HFFc6 (cell line): ENCODE results near the gene IL17C. TPM values are rescaled to one million over a fixed set of nuclear protein-coding genes. Genes with fewer than 3 reads are reported as not detected.

Experiments
- DNase-seq: peaks from one replicate; pipeline ENCODE4 v3.0.0-alpha.2; 2018
- H3K27ac Mint-ChIP-seq: 2 replicates; pipeline ENCODE4 v1.8.0; 2020; ENCODE audit warnings: mild to moderate bottlenecking, mixed read lengths
- H3K27me3 Mint-ChIP-seq: 2 replicates; pipeline ENCODE4 v1.8.0; 2021; ENCODE audit warnings: mild to moderate bottlenecking, moderate library complexity, mixed read lengths; ENCODE audit not compliant: insufficient read depth
- H3K36me3 Mint-ChIP-seq: 2 replicates; pipeline ENCODE4 v1.8.0; 2021; ENCODE audit warnings: low read depth, mixed read lengths
- H3K4me1 Mint-ChIP-seq: 2 replicates; pipeline ENCODE4 v1.8.0; 2020; ENCODE audit warnings: low read depth, mixed read lengths
- H3K4me3 Mint-ChIP-seq: 2 replicates; pipeline ENCODE4 v1.8.0; 2020; ENCODE audit warnings: mild to moderate bottlenecking, moderate library complexity, mixed read lengths
- H3K9me3 Mint-ChIP-seq: 2 replicates; pipeline ENCODE4 v1.8.0; 2020; ENCODE audit warnings: mild to moderate bottlenecking, mixed read lengths
- long read RNA-seq: library from polyadenylated mRNA; unstranded; transcript quantifications from one replicate; pipeline ENCODE4 v2.0.0, GENCODE V29; 2019
- total RNA-seq, 6 experiments: library from RNA; stranded (reverse); fragmentation: NEBNext Ultra II Directional; extraction: Animal tissue kit (Norgen Biotek cat#: 25700); gene quantifications; 2 replicates in 1 of 6; 3 replicates in 5 of 6; pipeline ENCODE4 v1.2.3, GENCODE V29; 2021
- TF ChIP-seq, protein P1 (sequence below): fragments of 200-600 bp; sonication (generic); IDR thresholded peaks from 2 replicates; pipeline ENCODE4 v1.5.0; 2021; ENCODE audit warnings: antibody characterized with exemption, mild to moderate bottlenecking

The IL17C gene, protein sequence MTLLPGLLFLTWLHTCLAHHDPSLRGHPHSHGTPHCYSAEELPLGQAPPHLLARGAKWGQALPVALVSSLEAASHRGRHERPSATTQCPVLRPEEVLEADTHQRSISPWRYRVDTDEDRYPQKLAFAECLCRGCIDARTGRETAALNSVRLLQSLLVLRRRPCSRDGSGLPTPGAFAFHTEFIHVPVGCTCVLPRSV
- total RNA-seq = not detected
- long read RNA-seq = 0 reads

DNA sequence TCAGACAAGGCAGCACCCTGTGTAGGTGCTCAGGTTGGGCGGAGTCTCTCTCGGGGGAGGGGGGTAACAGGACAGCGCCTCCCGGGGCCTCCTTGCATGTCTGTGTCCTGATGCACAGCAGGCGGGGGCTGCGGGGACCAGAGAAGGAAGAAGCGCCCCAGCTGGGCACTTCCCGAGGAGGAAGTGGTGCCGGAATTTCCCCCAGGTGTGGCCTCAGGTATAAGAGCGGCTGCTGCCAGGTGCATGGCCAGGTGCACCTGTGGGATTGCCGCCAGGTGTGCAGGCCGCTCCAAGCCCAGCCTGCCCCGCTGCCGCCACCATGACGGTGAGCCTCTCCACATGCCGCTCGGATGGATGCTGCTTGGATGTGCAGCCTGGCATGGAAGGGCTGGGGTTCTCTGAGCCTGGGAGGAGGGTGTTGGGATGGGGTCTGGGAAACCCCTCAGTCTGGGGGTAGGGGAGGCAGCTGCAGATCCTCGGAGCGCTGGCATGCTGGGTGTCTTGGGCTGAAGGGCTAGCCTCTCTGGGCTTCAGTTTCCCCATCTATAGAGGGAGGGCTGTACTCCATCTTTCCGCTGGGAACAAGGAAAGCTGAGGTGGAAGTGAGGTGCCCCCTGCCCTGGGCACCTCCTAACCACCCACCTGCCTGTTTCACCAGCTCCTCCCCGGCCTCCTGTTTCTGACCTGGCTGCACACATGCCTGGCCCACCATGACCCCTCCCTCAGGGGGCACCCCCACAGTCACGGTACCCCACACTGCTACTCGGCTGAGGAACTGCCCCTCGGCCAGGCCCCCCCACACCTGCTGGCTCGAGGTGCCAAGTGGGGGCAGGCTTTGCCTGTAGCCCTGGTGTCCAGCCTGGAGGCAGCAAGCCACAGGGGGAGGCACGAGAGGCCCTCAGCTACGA, at the start of gene IL17C:
Gene IL17C, plus strand, starts transcription at position 250 of the 908 bp plus-strand sequence. Its CDS starts 70 bp downstream, at position 320.
- H3K27me3 Mint-ChIP-seq = peaks cover 19% of the 10 kb centered on the region

DNA sequence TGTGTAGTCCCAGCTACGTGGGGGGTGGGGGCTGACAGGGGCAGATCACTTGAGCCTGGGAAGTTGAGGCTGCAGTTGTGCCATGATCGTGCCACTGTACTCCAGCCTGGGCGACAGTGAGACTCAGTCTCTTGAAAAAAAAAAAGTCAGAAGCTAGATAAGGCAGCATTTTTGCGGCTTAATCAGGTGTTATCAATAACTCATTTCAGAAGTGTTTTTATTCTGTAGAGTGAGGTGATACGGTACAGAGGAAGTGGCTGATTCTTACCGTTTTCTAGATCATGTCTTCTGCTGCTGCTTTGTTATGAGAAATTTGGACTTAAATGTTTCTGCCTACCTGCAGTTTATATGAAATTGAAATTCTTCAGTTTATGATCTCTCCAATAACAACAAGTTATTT, 49.6 kb upstream of the IL17C start:
- Mint-ChIP-seq H3K9me3 (no peaks in the 10 kb centered on the region), H3K4me1 (no peaks in the 10 kb centered on the region; the same call in 1 of the 2 replicates), H3K36me3 (peaks cover 20% of the 10 kb centered on the region), H3K27ac (no peak overlapping the region), H3K27me3 (no peaks in the 10 kb centered on the region; the same call in 1 of the 2 replicates), H3K4me3 (no peak overlapping the region)
- DNase-seq = no peak
- TF ChIP-seq, protein P1, sequence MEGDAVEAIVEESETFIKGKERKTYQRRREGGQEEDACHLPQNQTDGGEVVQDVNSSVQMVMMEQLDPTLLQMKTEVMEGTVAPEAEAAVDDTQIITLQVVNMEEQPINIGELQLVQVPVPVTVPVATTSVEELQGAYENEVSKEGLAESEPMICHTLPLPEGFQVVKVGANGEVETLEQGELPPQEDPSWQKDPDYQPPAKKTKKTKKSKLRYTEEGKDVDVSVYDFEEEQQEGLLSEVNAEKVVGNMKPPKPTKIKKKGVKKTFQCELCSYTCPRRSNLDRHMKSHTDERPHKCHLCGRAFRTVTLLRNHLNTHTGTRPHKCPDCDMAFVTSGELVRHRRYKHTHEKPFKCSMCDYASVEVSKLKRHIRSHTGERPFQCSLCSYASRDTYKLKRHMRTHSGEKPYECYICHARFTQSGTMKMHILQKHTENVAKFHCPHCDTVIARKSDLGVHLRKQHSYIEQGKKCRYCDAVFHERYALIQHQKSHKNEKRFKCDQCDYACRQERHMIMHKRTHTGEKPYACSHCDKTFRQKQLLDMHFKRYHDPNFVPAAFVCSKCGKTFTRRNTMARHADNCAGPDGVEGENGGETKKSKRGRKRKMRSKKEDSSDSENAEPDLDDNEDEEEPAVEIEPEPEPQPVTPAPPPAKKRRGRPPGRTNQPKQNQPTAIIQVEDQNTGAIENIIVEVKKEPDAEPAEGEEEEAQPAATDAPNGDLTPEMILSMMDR = no peak

More for the DNA sequence above, at the start of gene IL17C:
- no peak within 1 kb of the TSS for H3K4me3 Mint-ChIP-seq
- H3K4me1 Mint-ChIP-seq = peaks cover 17% of the 10 kb centered on the region
- H3K9me3 Mint-ChIP-seq = no peaks in the 10 kb centered on the region
- TF ChIP-seq, protein P1 = no peak
- H3K27ac Mint-ChIP-seq = no peak within 1 kb of the TSS
- no peaks in the 10 kb centered on the region for H3K36me3 Mint-ChIP-seq
- DNase-seq = no peak

DNA sequence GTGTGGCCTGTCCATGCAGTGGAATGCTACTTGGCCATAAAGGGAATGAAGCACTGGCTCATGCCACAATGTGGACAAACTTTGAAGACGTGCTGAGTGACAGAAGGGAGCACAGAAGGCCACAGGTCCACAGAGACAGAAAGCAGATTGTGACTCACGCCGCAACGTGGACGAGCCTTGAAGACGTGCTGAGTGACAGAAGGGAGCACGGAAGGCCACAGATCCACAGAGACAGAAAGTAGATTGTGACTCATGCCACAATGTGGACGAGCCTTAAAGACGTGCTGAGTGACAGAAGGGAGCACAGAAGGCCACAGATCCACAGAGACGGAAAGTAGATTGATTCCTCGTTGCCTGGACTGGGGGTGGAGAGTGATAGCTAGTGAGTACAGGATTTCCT, 48.9 kb upstream of the IL17C start:
- peaks cover 20% of the 10 kb centered on the region for H3K36me3 Mint-ChIP-seq
- no peak overlapping the region for H3K27ac Mint-ChIP-seq
- H3K4me3 Mint-ChIP-seq = no peak overlapping the region

DNA sequence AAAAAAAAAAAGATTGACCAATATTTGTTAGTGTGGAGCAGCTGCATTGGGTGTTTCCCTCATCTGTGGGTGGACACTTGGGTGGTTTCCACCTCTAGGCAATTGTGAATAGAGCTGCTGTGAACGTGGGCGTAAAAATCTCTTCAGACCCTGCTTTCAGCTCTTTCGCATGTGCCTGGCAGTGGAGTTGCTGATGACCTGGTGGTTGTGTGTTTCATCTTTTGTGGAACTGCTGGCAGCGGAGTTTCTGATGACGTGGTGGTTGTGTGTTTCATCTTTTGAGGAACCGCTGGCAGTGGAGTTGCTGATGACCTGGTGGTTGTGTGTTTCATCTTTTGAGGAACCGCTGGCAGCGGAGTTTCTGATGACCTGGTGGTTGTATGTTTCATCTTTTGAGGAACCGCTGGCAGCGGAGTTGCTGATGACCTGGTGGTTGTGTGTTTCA, 46.8 kb upstream of the IL17C start:
- Mint-ChIP-seq H3K4me3 (no peak overlapping the region), H3K36me3 (peaks cover 25% of the 10 kb centered on the region), H3K9me3 (no peaks in the 10 kb centered on the region), H3K27me3 (no peaks in the 10 kb centered on the region; the same call in 1 of the 2 replicates), H3K27ac (no peak overlapping the region), H3K4me1 (no peaks in the 10 kb centered on the region)
- no peak for DNase-seq
- TF ChIP-seq, protein P1 = no peak

More for the DNA sequence above, 48.9 kb upstream of the IL17C start:
- TF ChIP-seq, protein P1 = no peak
- H3K27me3 Mint-ChIP-seq = no peaks in the 10 kb centered on the region; the same call in 1 of the 2 replicates
- DNase-seq = no peak
- H3K9me3 Mint-ChIP-seq = no peaks in the 10 kb centered on the region
- H3K4me1 Mint-ChIP-seq = no peaks in the 10 kb centered on the region; the same call in 1 of the 2 replicates

DNA sequence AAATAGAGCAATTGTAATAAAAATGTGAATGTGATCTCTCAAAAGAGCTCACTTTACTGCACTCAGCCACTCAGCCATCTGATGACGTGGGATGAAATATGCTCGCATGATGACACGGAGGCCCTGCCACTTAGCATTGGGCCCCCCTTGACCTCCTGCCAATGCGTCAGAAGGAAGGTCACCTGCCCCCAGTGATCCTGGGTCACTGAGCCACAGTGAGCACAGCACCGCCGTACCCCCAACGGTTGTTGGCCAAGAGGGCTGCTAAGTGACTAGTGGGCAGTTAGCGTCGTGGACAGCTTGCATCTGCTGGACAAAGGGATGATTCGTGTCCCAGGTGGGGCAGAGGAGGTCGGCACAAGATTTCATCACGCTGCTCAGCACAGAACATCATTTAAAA, 45.3 kb upstream of the IL17C start:
- no peak for DNase-seq
- H3K4me3 Mint-ChIP-seq = no peak overlapping the region
- no peaks in the 10 kb centered on the region; the same call in 1 of the 2 replicates for H3K27me3 Mint-ChIP-seq
- no peaks in the 10 kb centered on the region for H3K4me1 Mint-ChIP-seq
- H3K9me3 Mint-ChIP-seq = no peaks in the 10 kb centered on the region
- H3K36me3 Mint-ChIP-seq = peaks cover 21% of the 10 kb centered on the region
- no peak overlapping the region for H3K27ac Mint-ChIP-seq
- TF ChIP-seq, protein P1 = no peak
